Hepatocyte (in vitro differentiated cells): ENCODE data around the gene COMP. TPM values are rescaled to one million over a fixed set of nuclear protein-coding genes. Genes with fewer than 3 reads are reported as not detected.

Source experiments
- DNase-seq: peaks from one replicate; pipeline ENCODE4 v3.0.0-alpha.2; 2016; ENCODE audit warnings: low spot score
- H2AFZ ChIP-seq: fragments of 200-600 bp; sonication (generic); 2 replicates; pipeline ENCODE4 v1.6.0; 2016; ENCODE audit warnings: antibody characterized with exemption, mild to moderate bottlenecking
- H3K27ac ChIP-seq: fragments of 200-600 bp; sonication (generic); 2 replicates; pipeline ENCODE4 v1.5.1; 2016; ENCODE audit warnings: mild to moderate bottlenecking
- H3K27me3 ChIP-seq: fragments of 200-600 bp; sonication (generic); 2 replicates; pipeline ENCODE4 v1.6.1; 2016
- H3K36me3 ChIP-seq: fragments of 200-600 bp; sonication (generic); replicated peaks from 2 replicates; pipeline ENCODE4 v1.5.1; 2016; ENCODE audit warnings: low read depth; ENCODE audit not compliant: insufficient read depth
- H3K4me1 ChIP-seq: fragments of 200-600 bp; sonication (generic); 2 replicates; pipeline ENCODE4 v1.5.1; 2016; ENCODE audit warnings: mild to moderate bottlenecking, moderate library complexity; ENCODE audit not compliant: insufficient read depth
- H3K4me2 ChIP-seq: fragments of 200-600 bp; sonication (generic); 2 replicates; pipeline ENCODE4 v1.6.0; 2016
- H3K4me3 ChIP-seq: fragments of 200-600 bp; sonication (generic); 2 replicates; pipeline ENCODE4 v1.5.1; 2016; ENCODE audit warnings: mild to moderate bottlenecking
- H3K79me2 ChIP-seq: fragments of 200-600 bp; sonication (generic); 2 replicates; pipeline ENCODE4 v1.6.0; 2017; ENCODE audit warnings: mild to moderate bottlenecking
- H3K9me2 ChIP-seq: fragments of 200-600 bp; sonication (generic); replicated peaks from 2 replicates; pipeline ENCODE4 v1.6.0; 2017; ENCODE audit warnings: mild to moderate bottlenecking; ENCODE audit not compliant: insufficient read depth
- H3K9me3 ChIP-seq: fragments of 200-600 bp; sonication (generic); 2 replicates; pipeline ENCODE4 v1.5.1; 2016; ENCODE audit warnings: low read depth, mild to moderate bottlenecking
- H4K20me1 ChIP-seq: fragments of 200-600 bp; sonication (generic); 2 replicates; pipeline ENCODE4 v1.6.0; 2016; ENCODE audit warnings: mild to moderate bottlenecking; ENCODE audit not compliant: insufficient read depth, poor library complexity, severe bottlenecking
- CTCF ChIP-seq: fragments of 200-600 bp; sonication (generic); IDR thresholded peaks from 2 replicates; pipeline ENCODE4 v1.5.1; 2016; ENCODE audit warnings: antibody characterized with exemption, mild to moderate bottlenecking; ENCODE audit not compliant: poor library complexity
- EZH2 ChIP-seq: fragments of 200-600 bp; sonication (generic); IDR thresholded peaks from 2 replicates; pipeline ENCODE4 v1.6.1; 2016; ENCODE audit warnings: antibody characterized with exemption, mild to moderate bottlenecking, borderline replicate concordance
- EZH2phosphoT487 ChIP-seq: fragments of 200-600 bp; sonication (generic); IDR thresholded peaks from one replicate; pipeline ENCODE4 v1.6.1; 2018; ENCODE audit warnings: antibody characterized with exemption, mild to moderate bottlenecking, low read depth, moderate library complexity; ENCODE audit not compliant: unreplicated experiment, severe bottlenecking
- WGBS: methylation state at CpG from one replicate; pipeline ENCODE4 v1.1.6; 2016; ENCODE audit warnings: low lambda C conversion rate; ENCODE audit errors: missing lambda C conversion rate; 5-methylcytosine and 5-hydroxymethylcytosine counted together
- polyA plus RNA-seq: library from polyadenylated mRNA; unstranded; fragments of >200 nt; fragmentation: Nextera tagmentation; extraction: Ambion mirVana; gene quantifications from 2 replicates; pipeline ENCODE4 v1.2.1, GENCODE V29; 2016
- total RNA-seq: library from RNA; depleted of rRNA; stranded (reverse); fragments of >200 nt; gene quantifications from 2 replicates; pipeline ENCODE4 v1.2.3, GENCODE V29; 2014

COMP gene
- total and polyA plus RNA-seq, 2 experiments from 2014 or later, result 2.8 to 16.3 TPM

- no peaks in the 10 kb centered on the region for H3K27me3 ChIP-seq
- no peak overlapping the region for H3K4me3 ChIP-seq
- peak; percentile 79 for DNase-seq
- no peaks in the 10 kb centered on the region for H4K20me1 ChIP-seq
- no peaks in the 10 kb centered on the region for H3K79me2 ChIP-seq
- peaks cover 23% of the 10 kb centered on the region for H3K4me1 ChIP-seq
- H3K27ac ChIP-seq, result peak overlapping the region; percentile 88
- no peak overlapping the region for H3K4me2 ChIP-seq
- no peak overlapping the region for H2AFZ ChIP-seq
- TF ChIP-seq EZH2, result no peak
- H3K36me3 ChIP-seq, result no peaks in the 10 kb centered on the region
- no peaks in the 10 kb centered on the region for H3K9me2 ChIP-seq
- no peaks in the 10 kb centered on the region for H3K9me3 ChIP-seq
- WGBS, result 68% methylated on average over 29 of the region's 35 CpGs
Observed at GRCh38 chr19:18762125-18763023, 28.7 kb downstream of the COMP start.

- Histone ChIP-seq H3K4me1 (peaks cover 25% of the 10 kb centered on the region), H3K4me3 (no peak overlapping the region)
- WGBS, result 94% methylated on average over 16 of the region's 16 CpGs
Observed at GRCh38 chr19:18761531-18762110, 29.5 kb downstream of the COMP start.

GRCh38 chr19:18760440-18761383 is 30.4 kb downstream of the COMP start:
- DNase-seq, result no peak
- Histone ChIP-seq H3K9me2 (no peaks in the 10 kb centered on the region), H3K27ac (peak overlapping the region; percentile 88), H3K4me2 (no peak overlapping the region), H3K79me2 (no peaks in the 10 kb centered on the region), H3K36me3 (no peaks in the 10 kb centered on the region), H3K4me3 (no peak overlapping the region), H3K4me1 (peaks cover 25% of the 10 kb centered on the region), H3K9me3 (no peaks in the 10 kb centered on the region), H3K27me3 (no peaks in the 10 kb centered on the region), H4K20me1 (no peaks in the 10 kb centered on the region), H2AFZ (no peak overlapping the region)
- 97% methylated on average over 20 of the region's 27 CpGs for WGBS
- TF ChIP-seq EZH2, result no peak
- TF ChIP-seq CTCF, result no peak
- no peak for TF ChIP-seq EZH2phosphoT487

More at GRCh38 chr19:18761531-18762110, 29.5 kb downstream of the COMP start:
- no peaks in the 10 kb centered on the region for H3K9me2 ChIP-seq
- no peak for TF ChIP-seq EZH2
- no peak for TF ChIP-seq CTCF
- TF ChIP-seq EZH2phosphoT487, result no peak
- peak overlapping the region; percentile 88 for H3K27ac ChIP-seq
- no peaks in the 10 kb centered on the region for H3K79me2 ChIP-seq
- no peaks in the 10 kb centered on the region for H3K9me3 ChIP-seq
- no peak for DNase-seq
- no peaks in the 10 kb centered on the region for H3K27me3 ChIP-seq
- no peak overlapping the region for H2AFZ ChIP-seq
- no peak overlapping the region for H3K4me2 ChIP-seq
- no peaks in the 10 kb centered on the region for H4K20me1 ChIP-seq
- H3K36me3 ChIP-seq, result no peaks in the 10 kb centered on the region
